WTC11 (cell line): Measurements from ENCODE around the gene TAOK2.

Source experiments
- AFF4 ChIP-seq: sonication (generic); formaldehyde crosslinking; IDR thresholded peaks from 2 replicates; pipeline ENCODE4 v1.8.1; 2023; ENCODE audit warnings: mild to moderate bottlenecking, missing genetic modification reagents, borderline replicate concordance
- CREB1 ChIP-seq: sonication (generic); formaldehyde crosslinking; IDR thresholded peaks from 2 replicates; pipeline ENCODE4 v1.8.0; 2023; ENCODE audit warnings: mild to moderate bottlenecking, missing genetic modification reagents
- CREM ChIP-seq: sonication (generic); formaldehyde crosslinking; IDR thresholded peaks from 2 replicates; pipeline ENCODE4 v1.8.1; 2022; ENCODE audit warnings: mild to moderate bottlenecking, missing genetic modification reagents, moderate library complexity
- FOXP1 ChIP-seq: sonication (generic); formaldehyde crosslinking; IDR thresholded peaks from 2 replicates; pipeline ENCODE4 v1.8.0; 2022; ENCODE audit warnings: missing genetic modification reagents, mild to moderate bottlenecking, moderate library complexity, borderline replicate concordance
- MAX ChIP-seq: sonication (generic); formaldehyde crosslinking; IDR thresholded peaks from 2 replicates; pipeline ENCODE4 v1.8.0; 2022; ENCODE audit warnings: mild to moderate bottlenecking, missing genetic modification reagents
- MXD4 ChIP-seq: fragments of 250-450 bp; sonication (Bioruptor Pico); IDR thresholded peaks from 2 replicates; pipeline ENCODE4 v1.8.0; 2021; ENCODE audit warnings: mild to moderate bottlenecking, moderate library complexity, borderline replicate concordance
- NR1H2 ChIP-seq: sonication (generic); formaldehyde crosslinking; IDR thresholded peaks from 2 replicates; pipeline ENCODE4 v1.9.0; 2021; ENCODE audit warnings: mild to moderate bottlenecking, moderate library complexity, missing genetic modification reagents
- PREB ChIP-seq: sonication (generic); formaldehyde crosslinking; IDR thresholded peaks from 2 replicates; pipeline ENCODE4 v1.8.1; 2022; ENCODE audit warnings: mild to moderate bottlenecking, missing genetic modification reagents, moderate library complexity, borderline replicate concordance
- SMAD4 ChIP-seq: sonication (generic); formaldehyde crosslinking; IDR thresholded peaks from 2 replicates; pipeline ENCODE4 v1.8.0; 2022; ENCODE audit warnings: mild to moderate bottlenecking, missing genetic modification reagents
- SP1 ChIP-seq: sonication (generic); formaldehyde crosslinking; conservative IDR thresholded peaks from 2 replicates; pipeline ENCODE4 v1.8.1; 2022; ENCODE audit warnings: missing genetic modification reagents
- ZNF138 ChIP-seq: sonication (generic); formaldehyde crosslinking; conservative IDR thresholded peaks from 2 replicates; pipeline ENCODE4 v1.8.1; 2022; ENCODE audit warnings: mild to moderate bottlenecking, moderate library complexity, missing genetic modification reagents
- TF ChIP-seq, protein P1 (sequence below): fragments of 200-600 bp; IDR thresholded peaks from 2 replicates; pipeline ENCODE4 v1.8.0; 2022; ENCODE audit warnings: antibody characterized with exemption
- TF ChIP-seq, protein P2 (sequence below): sonication (generic); formaldehyde crosslinking; IDR thresholded peaks from 2 replicates; pipeline ENCODE4 v1.8.0; 2022; ENCODE audit warnings: mild to moderate bottlenecking, missing genetic modification reagents
- TF ChIP-seq, protein P3 (sequence below): sonication (generic); formaldehyde crosslinking; IDR thresholded peaks from 2 replicates; pipeline ENCODE4 v1.8.0; 2023; ENCODE audit warnings: missing genetic modification reagents

DNA sequence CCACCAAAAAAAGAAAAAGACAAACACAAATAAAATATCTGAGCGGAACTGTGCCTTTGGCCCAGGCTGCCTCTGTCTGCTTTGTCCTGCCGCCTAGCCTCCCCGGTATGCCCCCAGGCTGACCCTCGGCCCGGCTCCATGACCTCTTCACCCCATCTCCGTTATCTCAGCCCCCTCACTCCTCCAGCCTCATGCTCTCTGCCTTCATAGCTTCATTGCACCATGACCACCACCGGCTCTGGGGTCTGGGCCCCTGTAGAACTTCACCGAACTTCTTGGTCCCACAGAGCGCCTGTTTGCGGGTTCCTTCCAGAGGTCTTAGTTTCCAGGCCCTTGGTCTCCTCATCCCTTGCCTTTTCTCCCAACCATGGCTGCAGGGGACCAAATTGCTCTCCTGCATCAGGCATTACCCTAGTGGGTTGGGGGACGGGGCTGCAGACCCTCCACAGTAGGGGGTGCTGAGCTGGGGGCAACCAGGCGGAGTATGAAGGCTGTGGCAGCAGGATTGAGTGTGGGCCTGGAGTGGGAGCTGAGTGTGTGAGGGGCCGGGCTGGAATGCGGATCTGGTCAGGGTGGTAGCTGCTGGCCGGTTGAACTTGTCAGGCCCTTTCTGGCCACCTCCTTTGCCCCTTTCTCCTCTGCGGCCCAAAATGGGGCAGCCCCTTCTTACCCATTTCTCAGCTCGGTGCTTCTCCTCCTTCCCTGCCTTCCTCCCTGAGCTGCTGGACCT lies 14.8 kb downstream of the TAOK2 start:
- TF ChIP-seq CREB1 (CRISPR knock-in tag): no peak
- TF ChIP-seq FOXP1 (CRISPR knock-in tag): no peak
- TF ChIP-seq, protein P1, sequence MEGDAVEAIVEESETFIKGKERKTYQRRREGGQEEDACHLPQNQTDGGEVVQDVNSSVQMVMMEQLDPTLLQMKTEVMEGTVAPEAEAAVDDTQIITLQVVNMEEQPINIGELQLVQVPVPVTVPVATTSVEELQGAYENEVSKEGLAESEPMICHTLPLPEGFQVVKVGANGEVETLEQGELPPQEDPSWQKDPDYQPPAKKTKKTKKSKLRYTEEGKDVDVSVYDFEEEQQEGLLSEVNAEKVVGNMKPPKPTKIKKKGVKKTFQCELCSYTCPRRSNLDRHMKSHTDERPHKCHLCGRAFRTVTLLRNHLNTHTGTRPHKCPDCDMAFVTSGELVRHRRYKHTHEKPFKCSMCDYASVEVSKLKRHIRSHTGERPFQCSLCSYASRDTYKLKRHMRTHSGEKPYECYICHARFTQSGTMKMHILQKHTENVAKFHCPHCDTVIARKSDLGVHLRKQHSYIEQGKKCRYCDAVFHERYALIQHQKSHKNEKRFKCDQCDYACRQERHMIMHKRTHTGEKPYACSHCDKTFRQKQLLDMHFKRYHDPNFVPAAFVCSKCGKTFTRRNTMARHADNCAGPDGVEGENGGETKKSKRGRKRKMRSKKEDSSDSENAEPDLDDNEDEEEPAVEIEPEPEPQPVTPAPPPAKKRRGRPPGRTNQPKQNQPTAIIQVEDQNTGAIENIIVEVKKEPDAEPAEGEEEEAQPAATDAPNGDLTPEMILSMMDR: no peak
- no peak for TF ChIP-seq SP1
- TF ChIP-seq CREM (CRISPR knock-in tag): no peak
- no peak for TF ChIP-seq NR1H2
- TF ChIP-seq, protein P2, sequence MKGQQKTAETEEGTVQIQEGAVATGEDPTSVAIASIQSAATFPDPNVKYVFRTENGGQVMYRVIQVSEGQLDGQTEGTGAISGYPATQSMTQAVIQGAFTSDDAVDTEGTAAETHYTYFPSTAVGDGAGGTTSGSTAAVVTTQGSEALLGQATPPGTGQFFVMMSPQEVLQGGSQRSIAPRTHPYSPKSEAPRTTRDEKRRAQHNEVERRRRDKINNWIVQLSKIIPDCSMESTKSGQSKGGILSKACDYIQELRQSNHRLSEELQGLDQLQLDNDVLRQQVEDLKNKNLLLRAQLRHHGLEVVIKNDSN (CRISPR knock-in tag): no peak
- TF ChIP-seq SMAD4 (CRISPR knock-in tag): no peak
- no peak for TF ChIP-seq AFF4
- no peak for TF ChIP-seq MAX (CRISPR knock-in tag)
- TF ChIP-seq MXD4 (CRISPR knock-in tag): no peak
- no peak for TF ChIP-seq PREB
- TF ChIP-seq, protein P3, sequence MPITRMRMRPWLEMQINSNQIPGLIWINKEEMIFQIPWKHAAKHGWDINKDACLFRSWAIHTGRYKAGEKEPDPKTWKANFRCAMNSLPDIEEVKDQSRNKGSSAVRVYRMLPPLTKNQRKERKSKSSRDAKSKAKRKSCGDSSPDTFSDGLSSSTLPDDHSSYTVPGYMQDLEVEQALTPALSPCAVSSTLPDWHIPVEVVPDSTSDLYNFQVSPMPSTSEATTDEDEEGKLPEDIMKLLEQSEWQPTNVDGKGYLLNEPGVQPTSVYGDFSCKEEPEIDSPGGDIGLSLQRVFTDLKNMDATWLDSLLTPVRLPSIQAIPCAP (CRISPR knock-in tag): no peak
- no peak for TF ChIP-seq ZNF138 (CRISPR knock-in tag)
